ENCODE results near the gene SRRD. TPM values are rescaled to one million over a fixed set of nuclear protein-coding genes. Genes with fewer than 3 reads are reported as not detected.

SRRD gene
- total RNA-seq, 1 experiment from 2014 or later: 9.5 TPM

- H3K36me3 ChIP-seq (ENCODE audit: low read depth): no peaks in the 10 kb centered on the region; the same call in 1 of the 2 replicates
- no peak overlapping the region for H3K4me2 ChIP-seq
- H3K79me2 ChIP-seq (ENCODE audit: low read depth): no peaks in the 10 kb centered on the region
- no peaks in the 10 kb centered on the region for H3K9me2 ChIP-seq (ENCODE audit: insufficient read depth)
- no peaks in the 10 kb centered on the region for H4K20me1 ChIP-seq (ENCODE audit: insufficient read depth)
- H3K27ac ChIP-seq: no peak overlapping the region
- intact Hi-C loops (cut with micrococcal nuclease; ENCODE audit: unreplicated experiment): no loop called here
- CTCF ChIA-PET: no interaction called here
- H2AFZ ChIP-seq: no peak overlapping the region
- no peaks in the 10 kb centered on the region for H3K4me1 ChIP-seq (replicated peaks; ENCODE audit: insufficient read depth)
- H3F3A ChIP-seq (ENCODE audit: insufficient read depth, low read depth): no peaks in the 10 kb centered on the region
- DNase-seq: no peak
- TF ChIP-seq EZH2 (IDR thresholded peaks at IDR 0.05; ENCODE audit: low read depth) (no peak), CTCF (conservative IDR thresholded peaks at IDR 0.05) (no peak)
- H3K9me3 ChIP-seq (ENCODE audit: insufficient read depth, low read depth): no peaks in the 10 kb centered on the region
- no peak overlapping the region for H3K4me3 ChIP-seq
- POLR2A ChIA-PET (ENCODE audit: unreplicated experiment): no interaction called here
- no TSS peak for BruUV-seq (replicated peaks)
- H3K27me3 ChIP-seq (ENCODE audit: insufficient read depth, low read depth): no peaks in the 10 kb centered on the region
Measured at GRCh38 chr22:26453812-26454500, 29.7 kb upstream of the SRRD start.

GRCh38 chr22:26457661-26458272 lies 25.9 kb upstream of the SRRD start:
- H3K9me2 ChIP-seq (ENCODE audit: insufficient read depth): no peaks in the 10 kb centered on the region
- no peak overlapping the region for H3K27ac ChIP-seq
- ChIA-PET POLR2A (ENCODE audit: unreplicated experiment) (no interaction called here), CTCF (interaction anchor here (0.6 kb wide), 1 partner anchor 83 kb away, joined by 14 read pairs; no protein-coding TSS in a partner anchor)
- no peak for DNase-seq
- H3K4me3 ChIP-seq: no peak overlapping the region
- no peak for TF ChIP-seq EZH2 (IDR thresholded peaks at IDR 0.05; ENCODE audit: low read depth)
- TF ChIP-seq CTCF (conservative IDR thresholded peaks at IDR 0.05): no peak
- H3K36me3 ChIP-seq (ENCODE audit: low read depth): no peaks in the 10 kb centered on the region; the same call in 1 of the 2 replicates
- peaks cover 22% of the 10 kb centered on the region for H4K20me1 ChIP-seq (ENCODE audit: insufficient read depth)
- no peaks in the 10 kb centered on the region for H3K9me3 ChIP-seq (ENCODE audit: insufficient read depth, low read depth)
- no peaks in the 10 kb centered on the region for H3K27me3 ChIP-seq (ENCODE audit: insufficient read depth, low read depth)
- no peaks in the 10 kb centered on the region for H3K4me1 ChIP-seq (replicated peaks; ENCODE audit: insufficient read depth)
- H2AFZ ChIP-seq: no peak overlapping the region
- H3F3A ChIP-seq (ENCODE audit: insufficient read depth, low read depth): no peaks in the 10 kb centered on the region
- H3K79me2 ChIP-seq (ENCODE audit: low read depth): no peaks in the 10 kb centered on the region
- no peak overlapping the region for H3K4me2 ChIP-seq
- no TSS peak for BruUV-seq (replicated peaks)
- intact Hi-C loops (cut with micrococcal nuclease; ENCODE audit: unreplicated experiment): no loop called here

- Histone ChIP-seq H3K36me3 (ENCODE audit: low read depth) (no peaks in the 10 kb centered on the region; the same call in none of the 2 replicates), H3K27me3 (ENCODE audit: insufficient read depth, low read depth) (no peaks in the 10 kb centered on the region), H3K4me2 (no peak overlapping the region), H3K79me2 (ENCODE audit: low read depth) (no peaks in the 10 kb centered on the region), H3F3A (ENCODE audit: insufficient read depth, low read depth) (no peaks in the 10 kb centered on the region), H3K4me1 (replicated peaks; ENCODE audit: insufficient read depth) (no peaks in the 10 kb centered on the region), H4K20me1 (ENCODE audit: insufficient read depth) (peaks cover 22% of the 10 kb centered on the region), H2AFZ (no peak overlapping the region), H3K27ac (no peak overlapping the region), H3K9me3 (ENCODE audit: insufficient read depth, low read depth) (no peaks in the 10 kb centered on the region), H3K4me3 (no peak overlapping the region), H3K9me2 (ENCODE audit: insufficient read depth) (no peaks in the 10 kb centered on the region)
- no peak for DNase-seq
- POLR2A ChIA-PET (ENCODE audit: unreplicated experiment): no interaction called here
- TF ChIP-seq CTCF (conservative IDR thresholded peaks at IDR 0.05) (no peak), EZH2 (IDR thresholded peaks at IDR 0.05; ENCODE audit: low read depth) (no peak)
- intact Hi-C loops (cut with micrococcal nuclease; ENCODE audit: unreplicated experiment): no loop called here
- CTCF ChIA-PET: interaction anchor here (0.6 kb wide), 1 partner anchor 29 kb away, joined by 4 read pairs; no protein-coding TSS in a partner anchor
- no TSS peak for BruUV-seq (replicated peaks)
Measured at GRCh38 chr22:26460202-26460601, 23.5 kb upstream of the SRRD start.
